Activated CD4-positive, CD25-positive, alpha-beta regulatory T cell treated with anti-CD3 and anti-CD28 coated beads, Interleukin-2, amount 50 U/mL, for 24 hours (primary cell): ENCODE measurements around the gene FRYL.
"Not testable (repeated sequence)": the region's sequence is repeated elsewhere in the genome, so short reads cannot be mapped to it uniquely, and the experiment has no call there.

ENCODE experiments used
- ATAC-seq, 2 donors: fragments of 150-1000 bp; cut with Tn5 transposase; one replicate each; pipeline ENCODE4 v1.10.0; 2021; ENCODE audit warnings: mild to moderate bottlenecking in 1 of 2, moderate library complexity in 1 of 2

The FRYL gene

DNA sequence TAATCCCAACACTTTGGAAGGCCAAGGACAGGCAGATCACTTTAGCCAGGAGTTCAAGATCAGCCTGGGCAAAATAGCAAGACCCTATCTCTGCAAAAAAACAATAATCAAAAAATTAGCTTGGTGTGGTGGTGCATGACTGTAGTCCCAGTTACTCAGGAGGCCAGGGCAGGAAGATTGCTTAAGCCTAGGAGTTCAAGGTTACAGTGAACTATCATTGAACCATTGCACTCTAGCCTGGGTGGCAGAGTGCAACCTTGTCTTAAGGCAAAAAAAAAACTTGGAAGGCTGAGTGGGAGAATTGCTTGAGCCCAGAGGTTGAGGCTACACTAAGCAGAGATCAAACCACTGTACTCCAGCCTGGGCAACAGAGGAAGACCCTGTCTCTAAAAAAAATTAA lies 5.2 kb upstream of the FRYL start:
- ATAC-seq: no peak

GRCh38 chr4:48781968-48782367 lies 1.9 kb upstream of the FRYL start:
- ATAC-seq: no peak

DNA sequence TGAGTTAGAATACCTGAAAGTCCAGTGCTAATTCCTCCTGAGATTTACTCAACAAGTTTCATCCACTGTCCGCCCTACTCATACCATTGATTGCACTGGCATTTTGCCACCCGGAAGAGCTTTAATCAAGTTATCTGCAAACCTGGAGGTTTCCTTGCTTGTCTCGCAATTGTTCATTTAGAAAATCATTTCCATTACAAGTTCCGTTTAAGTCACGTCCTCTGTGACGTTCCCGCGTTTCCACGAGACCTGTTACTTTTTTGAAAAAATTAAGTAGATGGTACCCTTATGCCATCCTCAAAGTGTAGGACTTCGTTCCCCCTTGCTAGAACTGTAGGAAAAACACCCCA lies 761 bp upstream of the FRYL start:
- no peak for ATAC-seq

GRCh38 chr4:48779095-48779997 lies 733 bp downstream of the FRYL start:
- ATAC-seq: peak; percentile 5 to 17

DNA sequence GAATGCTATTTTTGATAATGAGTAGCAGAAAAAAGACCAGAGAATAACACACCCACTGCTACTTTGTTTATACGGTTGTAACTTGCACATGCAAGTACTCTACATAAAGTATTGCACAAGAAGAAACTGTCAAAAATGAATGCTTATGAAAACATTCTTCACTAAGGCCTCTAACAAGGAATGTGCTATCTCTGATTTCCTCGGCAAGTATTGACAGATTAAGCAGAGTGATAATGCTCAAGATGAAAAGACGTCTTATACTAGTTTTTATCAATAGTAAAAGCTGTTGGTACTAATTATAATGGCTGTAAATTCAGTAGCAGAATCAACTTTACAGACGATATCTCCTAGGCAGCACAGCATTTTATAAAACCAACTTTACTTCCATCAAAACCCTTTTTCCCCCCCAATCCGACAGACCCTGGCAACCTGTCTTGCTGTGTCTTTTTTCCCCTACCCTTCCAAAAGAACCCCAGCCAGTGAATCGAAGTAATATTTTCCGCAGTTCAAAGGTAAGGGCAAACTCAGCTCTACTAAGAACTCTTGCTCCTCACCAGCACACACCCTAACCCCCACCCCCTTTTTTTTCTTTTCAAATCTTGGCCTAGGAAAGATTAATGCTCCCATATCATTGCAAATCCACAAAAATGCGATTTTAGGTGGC lies 1.5 kb downstream of the FRYL start:
- no peak for ATAC-seq

DNA sequence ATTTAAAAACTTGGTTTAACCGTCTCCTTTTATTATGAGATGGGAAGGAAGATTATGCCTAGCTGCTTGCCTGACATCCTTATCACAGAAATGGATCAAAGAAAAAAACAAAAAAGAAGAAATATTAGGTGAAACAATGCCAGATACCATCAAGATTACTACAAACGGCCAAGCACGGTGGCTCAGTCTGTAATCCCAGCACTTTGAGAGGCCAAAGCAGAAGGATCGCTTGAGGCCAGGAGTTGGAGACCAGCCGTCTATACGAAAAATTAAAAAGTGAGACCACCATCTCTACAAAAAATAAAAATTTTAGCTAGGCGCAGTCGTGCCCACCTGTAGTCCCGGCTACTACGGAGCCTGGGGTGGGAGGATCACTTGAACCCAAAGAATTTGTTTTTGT lies 2.3 kb downstream of the FRYL start:
- no peak for ATAC-seq

DNA sequence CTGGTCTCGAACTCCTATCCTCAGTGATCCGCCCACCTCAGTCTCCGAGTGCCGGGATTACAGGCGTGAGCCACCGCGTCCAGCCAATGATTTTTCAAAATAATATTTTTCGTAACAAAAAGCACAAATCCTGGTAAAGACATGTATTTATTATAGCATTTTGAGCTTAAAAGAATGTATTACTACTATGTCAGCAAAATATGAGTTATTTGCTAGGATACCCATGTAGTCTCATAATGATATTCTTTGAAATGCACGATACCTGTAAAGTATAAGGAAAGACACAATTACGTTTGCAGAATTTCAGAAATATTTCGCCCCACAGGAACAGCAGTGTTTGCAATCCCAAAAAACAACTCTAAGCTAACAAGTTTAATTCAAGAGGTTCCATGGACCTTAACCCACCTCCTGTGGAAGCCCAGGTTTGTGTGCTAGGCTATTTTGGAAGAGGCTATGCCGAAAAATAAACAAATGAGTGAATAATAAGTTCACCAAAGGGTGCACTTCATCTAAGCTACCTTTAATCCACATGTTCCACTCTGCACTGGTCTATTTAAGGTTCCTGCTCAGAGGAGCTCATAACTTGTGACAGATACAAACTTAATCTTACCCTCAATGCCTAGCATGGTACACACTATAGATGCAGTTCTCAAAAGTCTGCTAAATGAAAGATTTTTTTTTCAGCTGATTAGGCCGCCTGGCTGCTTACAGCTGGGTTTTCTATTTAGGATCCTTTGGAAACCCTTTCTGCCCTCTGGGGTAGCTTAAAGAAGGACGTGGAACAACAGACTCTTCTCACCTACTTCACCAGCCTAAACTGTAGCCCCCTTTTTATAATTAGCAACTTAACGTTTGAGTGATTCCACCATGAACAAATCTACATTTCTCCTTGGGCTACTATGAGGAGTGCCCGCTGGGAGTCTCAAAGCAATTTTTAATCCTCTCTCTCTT lies 5.0 kb downstream of the FRYL start:
- ATAC-seq: no peak

- no peak for ATAC-seq
Measured at GRCh38 chr4:48772556-48772955, 7.5 kb downstream of the FRYL start.

DNA sequence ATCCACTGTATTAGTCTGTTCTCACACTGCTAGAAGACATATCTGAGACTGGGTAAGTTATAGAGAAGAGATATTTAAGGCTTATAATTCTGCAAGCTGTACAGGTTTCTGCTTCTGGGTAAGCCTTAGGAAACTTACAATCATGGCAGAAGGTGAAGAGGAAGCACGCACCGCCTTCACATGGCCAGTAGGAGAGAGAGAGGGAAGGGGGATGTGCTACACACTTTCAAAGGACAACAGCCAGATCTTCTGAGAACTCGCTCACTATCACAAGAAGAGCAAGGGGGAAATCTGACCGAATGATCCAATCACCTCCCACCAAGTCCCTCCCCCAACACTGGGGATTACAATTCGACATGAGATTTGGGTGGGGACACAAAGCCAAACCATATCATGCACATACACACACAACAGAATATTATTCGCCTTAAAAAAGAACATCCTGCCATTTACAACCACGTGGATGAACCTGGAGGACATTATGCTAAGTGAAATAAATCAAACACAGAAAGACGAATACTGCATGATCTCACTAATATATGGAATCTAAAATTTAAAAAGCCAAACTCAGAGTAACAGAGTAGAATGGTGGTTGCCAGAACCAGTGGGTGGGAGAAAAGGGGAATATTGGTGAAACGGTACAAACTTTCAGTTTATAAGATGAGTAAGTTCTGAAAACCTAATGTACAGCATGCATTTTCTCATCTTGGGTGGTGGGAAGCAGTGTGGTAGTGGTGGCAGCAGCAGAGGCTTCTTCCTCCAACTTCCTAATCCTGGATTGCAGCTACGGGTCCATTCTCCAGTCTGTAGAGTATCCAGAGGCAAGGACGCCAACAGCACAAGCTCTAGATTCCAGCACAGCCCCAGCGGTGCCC lies 12.8 kb downstream of the FRYL start:
- ATAC-seq: no peak

GRCh38 chr4:48766131-48766792 lies 13.8 kb downstream of the FRYL start:
- peak in 1 of 2 donors; percentile 60 for ATAC-seq

DNA sequence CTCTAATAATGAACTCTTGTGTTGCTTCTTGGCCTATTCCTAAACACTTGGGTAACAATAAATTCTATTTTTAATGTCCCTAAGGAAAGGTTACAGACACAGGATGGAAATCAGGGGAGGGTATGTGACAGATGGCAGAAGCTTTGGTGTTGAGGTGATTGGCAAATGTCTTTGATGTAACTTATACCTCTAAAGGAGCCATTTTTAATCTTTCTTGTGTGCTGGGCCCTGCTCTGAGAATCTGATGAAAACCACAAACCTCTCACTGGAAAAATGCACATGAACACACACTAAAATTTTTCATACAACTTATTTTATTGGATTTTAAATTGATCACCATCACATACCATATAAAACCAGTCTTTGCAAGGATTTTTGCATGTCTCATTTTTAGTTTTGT lies 17.7 kb downstream of the FRYL start:
- ATAC-seq: no peak

DNA sequence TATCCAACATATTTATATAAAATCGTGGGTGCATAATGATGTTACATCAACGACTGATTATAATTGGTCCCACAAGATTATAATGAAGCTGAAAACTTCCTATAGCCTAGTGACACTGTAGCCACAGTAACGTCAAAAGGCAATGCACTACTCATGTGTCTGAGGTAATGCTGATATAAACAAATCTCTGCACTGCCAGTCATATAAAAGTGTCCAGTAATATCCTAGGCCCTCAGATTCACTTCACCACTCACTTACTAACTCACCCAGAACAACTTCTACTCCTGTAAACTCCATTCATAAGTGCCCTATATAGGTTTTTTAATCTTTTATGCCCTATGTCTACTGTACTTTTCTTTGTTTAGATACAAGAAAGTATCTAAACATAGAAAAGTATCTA lies 18.8 kb downstream of the FRYL start:
- ATAC-seq: no peak

DNA sequence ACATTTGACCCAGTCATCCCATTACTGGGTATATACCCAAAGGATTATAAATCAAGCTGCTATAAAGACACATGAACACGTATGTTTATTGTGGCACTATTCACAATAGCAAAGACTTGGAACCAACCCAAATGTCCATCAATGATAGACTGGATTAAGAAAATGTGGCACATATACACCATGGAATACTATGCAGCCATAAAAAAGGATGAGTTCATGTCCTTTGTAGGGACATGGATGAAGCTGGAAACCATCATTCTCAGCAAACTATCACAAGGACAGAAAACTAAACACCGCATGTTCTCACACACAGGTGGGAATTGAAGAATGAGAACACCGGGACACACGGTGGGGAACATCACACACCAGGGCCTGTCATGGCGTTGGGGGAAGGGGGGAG lies 21.4 kb downstream of the FRYL start:
- not testable (repeated sequence) for ATAC-seq

- no peak for ATAC-seq
Measured at GRCh38 chr4:48756689-48757220, 23.3 kb downstream of the FRYL start.

DNA sequence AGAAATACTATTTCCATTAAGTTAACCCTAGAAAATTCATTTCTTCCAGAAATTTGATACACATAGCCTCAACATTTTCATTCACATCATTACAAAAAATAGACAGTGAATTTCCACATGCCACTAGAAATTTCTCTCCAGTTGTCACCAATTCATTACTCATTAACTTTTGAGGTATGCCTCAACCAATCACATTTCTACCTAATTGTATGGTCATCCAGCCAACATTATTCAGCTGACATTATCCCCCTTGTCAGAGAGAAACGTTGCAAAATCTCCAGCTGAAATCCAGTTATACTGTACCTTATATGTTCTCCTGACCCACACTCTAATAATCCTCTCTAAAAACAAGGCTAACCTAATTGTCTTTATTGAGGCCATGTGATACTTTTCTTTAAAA lies 24.8 kb downstream of the FRYL start:
- no peak for ATAC-seq

DNA sequence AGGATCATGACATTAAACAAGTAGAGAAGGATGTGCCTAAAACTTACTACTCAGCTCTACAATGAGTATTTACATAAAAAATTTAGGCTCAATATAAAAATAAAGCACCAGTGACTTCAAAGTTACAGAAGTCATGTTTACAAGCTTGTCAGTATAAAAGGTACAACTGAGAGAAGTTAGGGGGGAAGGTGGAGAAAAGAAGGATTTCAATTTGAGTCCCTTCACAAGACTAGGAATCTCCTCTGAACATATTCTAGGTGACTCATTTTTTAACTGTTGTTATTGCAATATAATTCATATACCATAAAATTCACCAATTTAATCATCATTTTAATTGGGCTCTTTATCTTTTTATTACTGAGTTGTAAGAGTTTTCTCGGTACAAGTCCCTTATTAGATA lies 26.9 kb downstream of the FRYL start:
- no peak for ATAC-seq

GRCh38 chr4:48752726-48753125 lies 27.4 kb downstream of the FRYL start:
- no peak for ATAC-seq

DNA sequence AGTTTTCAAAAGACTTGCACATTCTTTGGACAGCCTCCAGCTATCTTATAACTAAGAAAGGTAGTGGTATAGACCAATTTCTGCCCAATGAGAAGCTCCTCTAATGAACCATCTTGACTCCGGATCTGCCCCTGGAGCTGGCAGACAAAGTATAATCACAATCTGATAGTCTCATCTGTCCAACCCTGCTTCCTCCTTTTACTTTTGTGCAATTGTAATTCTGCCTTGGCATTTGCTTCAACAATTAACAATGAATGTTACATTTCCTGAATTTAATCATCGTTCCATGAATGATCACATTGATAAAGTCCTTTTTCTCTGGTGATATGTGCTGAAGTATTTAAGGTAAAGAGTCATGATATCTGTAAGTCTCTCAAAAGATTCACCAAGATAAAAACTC lies 27.8 kb downstream of the FRYL start:
- no peak for ATAC-seq

DNA sequence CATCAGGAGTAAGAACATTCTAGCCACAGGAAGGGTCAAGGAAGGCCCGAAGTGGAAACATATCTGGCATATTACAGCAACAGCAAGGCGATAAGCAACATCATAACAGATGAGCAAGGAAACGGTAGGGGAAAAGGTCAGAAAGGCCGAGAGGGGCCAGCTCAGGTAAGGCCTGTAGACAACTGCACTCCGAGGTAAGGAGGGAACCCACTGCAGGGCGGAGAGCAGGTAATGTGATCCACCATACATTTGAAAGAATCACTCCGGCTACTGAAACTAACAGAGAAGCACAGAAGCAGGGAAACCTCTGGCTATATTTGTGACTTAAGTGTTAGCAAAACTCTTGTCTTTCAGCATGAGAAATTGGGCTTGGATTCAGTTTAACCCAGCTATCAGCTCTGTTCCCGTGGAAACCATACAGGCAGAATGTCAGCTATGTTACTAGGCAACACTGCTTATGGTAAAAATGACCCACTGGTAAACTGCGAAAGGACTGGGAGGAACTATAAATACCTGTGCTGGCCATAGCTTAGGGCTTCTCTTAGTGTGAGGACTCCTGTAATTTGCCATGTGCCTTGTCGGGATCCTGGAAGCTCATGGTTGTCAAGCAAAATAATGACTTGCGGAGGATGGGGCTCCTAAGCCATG lies 31.0 kb downstream of the FRYL start:
- ATAC-seq: no peak

DNA sequence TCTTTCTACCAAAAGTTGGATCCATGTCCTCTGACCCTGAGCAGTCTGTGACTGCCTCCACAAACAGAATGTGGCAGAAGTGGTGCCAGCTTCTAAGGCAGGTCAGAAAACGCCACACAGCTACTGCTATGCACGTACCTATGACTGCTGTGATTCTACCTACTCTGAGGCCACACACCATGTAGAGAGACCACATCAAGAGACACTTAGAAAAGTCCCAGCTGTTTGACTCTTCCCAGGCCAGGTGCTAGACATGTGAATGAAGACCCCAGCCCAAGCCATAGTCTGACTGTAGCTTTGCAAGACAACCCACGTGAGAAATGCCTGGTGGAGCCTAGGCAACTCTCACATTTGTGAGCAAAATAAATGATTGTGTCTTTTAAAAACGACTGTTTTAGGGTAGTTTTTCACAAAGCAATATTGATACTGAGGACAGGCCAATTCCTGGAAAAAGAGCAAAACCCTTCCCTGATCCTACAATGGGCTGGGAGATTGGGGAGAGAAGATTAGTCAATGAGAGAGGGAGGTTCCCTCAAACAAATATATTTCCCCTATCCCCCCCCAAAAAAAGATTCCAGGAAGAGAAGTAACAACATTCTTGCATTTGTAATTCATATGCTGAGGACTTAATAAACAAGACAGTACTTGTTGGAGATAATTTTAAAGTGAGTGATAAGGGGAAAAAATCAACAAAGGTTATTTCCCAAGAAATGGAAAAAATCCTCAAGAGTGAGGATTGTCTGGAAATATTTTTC lies 33.3 kb downstream of the FRYL start:
- peak in 1 of 2 donors; percentile 36 for ATAC-seq
